ENCODE measurements around the gene TAX1BP3.

TAX1BP3 gene

DNA sequence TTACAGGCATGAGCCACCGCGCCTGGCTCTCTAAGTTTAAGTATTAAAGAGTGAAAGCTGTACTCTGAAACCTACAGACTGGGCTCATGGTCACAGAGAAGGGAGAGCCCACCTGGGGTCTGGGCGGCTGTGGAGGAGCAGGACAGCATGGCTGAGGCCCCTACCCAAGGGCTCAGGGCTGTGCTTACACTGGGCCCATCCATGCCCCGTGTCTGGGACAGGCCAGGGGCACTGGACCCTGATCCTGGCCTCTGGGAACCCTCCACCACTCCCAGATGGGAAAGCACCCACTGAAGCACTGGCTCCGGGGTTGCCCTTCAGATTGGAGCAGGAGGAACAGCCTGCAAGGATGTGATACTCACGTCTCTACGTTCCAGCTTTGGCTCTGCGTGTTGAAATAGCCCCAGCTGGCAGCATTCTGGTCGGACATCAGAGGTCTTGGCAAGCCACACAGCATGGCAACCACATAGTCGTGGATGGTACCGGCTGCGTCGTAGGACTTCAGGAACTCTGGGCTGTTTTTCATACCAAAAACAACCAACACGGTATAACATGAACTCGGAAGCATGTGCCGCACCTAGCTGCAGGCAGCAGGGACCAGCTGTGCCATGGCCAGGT is 45.3 kb downstream of the TAX1BP3 start:
- no peak for DNase-seq

DNA sequence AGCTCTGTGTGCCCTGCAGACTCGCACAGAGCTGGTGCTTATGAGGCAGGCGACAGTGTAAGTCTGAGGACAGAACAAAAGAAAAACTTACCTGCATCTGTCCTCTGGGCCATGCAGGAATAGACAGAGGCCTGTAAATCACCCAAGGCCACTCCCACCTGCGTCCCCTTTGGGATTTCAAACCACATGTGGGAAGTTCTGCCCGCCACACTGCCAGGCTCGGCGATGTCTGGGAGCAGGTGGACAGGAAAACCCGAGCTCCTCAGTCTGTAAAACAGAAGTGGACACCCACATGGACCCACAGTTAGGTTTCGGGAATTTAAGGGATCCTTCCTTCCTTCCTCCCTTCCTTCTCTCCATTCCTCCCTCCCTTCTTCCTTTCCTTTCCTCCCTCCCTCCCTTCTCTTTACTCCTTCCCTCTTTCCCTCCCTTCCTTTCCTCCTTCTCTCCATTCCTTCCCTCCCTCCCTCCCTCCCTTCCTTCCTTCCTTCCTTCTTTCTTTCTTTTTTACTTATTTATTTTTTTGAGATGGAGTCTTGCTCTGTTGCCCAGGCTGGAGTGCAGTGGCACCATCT is 47.1 kb downstream of the TAX1BP3 start:
- DNase-seq = no peak

DNA sequence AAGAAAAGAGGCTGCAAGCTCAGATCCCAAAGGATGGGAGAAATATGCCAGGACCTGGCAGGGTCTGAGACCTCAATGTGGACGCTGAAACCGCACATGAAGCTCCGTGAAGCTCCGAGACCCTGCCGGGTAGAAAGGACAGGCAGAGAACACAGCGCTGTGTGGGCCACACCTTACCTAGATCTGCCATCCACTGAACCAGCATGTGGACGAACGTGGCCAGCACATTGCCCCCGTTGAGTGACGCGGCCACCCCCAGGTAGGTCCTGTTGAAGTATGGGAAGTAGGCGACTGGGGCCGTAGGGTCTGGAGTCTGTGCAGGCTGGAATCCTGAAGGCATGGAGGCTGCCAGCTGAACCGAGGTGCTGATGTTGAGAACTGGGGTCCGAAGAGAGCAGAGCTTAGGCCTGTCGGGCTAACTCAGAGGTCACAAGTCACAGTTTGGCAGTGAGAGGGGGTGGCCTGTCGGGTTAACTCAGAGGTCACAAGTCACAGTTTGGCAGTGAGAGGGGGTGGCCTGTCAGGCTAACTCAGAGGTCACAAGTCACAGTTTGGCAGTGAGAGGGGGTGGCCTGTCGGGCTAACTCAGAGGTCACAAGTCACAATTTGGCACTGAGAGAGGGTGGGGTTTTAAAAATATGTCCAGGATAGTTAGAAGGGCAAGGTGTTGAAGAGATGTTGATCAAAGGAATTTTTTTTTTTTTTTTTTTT is 53.1 kb downstream of the TAX1BP3 start:
- DNase-seq = no peak

DNA sequence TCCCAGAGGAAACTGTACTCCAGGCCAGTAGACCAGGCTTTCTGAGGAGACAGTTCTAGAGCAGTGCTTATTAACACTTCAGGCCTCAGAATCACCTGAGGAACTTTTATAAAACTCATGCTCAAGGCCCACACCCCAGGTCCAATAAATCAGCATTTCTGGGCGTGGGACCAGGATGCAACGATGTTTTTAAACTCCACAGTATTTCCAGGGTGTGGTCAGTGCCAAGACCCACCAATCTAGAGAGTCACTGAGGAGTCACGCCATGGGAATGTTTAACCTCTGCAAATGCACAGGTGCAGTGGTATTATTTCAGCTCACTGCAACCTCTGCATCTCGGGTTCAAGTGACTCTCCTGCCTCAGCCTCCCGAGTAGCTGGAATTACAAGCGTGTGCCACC is 55.3 kb downstream of the TAX1BP3 start:
- DNase-seq = no peak

All from NCI-H2171 (cell line).